Ascending aorta (tissue), 2 donors: ENCODE data around the gene SUPT3H. TPM values are rescaled to one million over a fixed set of nuclear protein-coding genes. Genes with fewer than 3 reads are reported as not detected.

Source experiments
- DNase-seq, 2 donors: peaks; one replicate each; pipeline ENCODE4 v3.0.0-alpha.2; 2019; ENCODE audit warnings: low spot score in 2 of 2
- H3K27ac ChIP-seq, 2 donors: fragments of 200-600 bp; sonication (generic); one replicate each; pipeline ENCODE4 v1.5.1; 2016 to 2017; ENCODE audit warnings: mild to moderate bottlenecking in 1 of 2
- H3K27me3 ChIP-seq: fragments of 200-600 bp; sonication (generic); one replicate; pipeline ENCODE4 v1.5.1; 2017
- H3K36me3 ChIP-seq, 2 donors: fragments of 200-600 bp; sonication (generic); one replicate each; pipeline ENCODE4 v1.5.1; 2016
- H3K4me1 ChIP-seq, 2 donors: fragments of 200-600 bp; sonication (generic); one replicate each; pipeline ENCODE4 v1.5.1; 2016 to 2017; ENCODE audit warnings: mild to moderate bottlenecking in 1 of 2
- H3K4me3 ChIP-seq, 2 donors: fragments of 200-600 bp; sonication (generic); one replicate each; pipeline ENCODE4 v1.5.1; 2016 to 2017; ENCODE audit warnings: mild to moderate bottlenecking in 1 of 2
- H3K9me3 ChIP-seq, 2 donors: fragments of 200-600 bp; sonication (generic); one replicate each; pipeline ENCODE4 v1.5.1; 2016
- intact Hi-C: fragments of 100-400 bp; cut with DNase I; formaldehyde crosslinking; loops from one replicate; pipeline ENCODE4 v1.15.1; 2023
- total RNA-seq: library from RNA; depleted of rRNA; stranded (reverse); fragments of >200 nt; gene quantifications from one replicate; pipeline ENCODE4 v1.1.0, GENCODE V29; 2016
- TF ChIP-seq, protein P1 (sequence below), 3 experiments: fragments of 200-600 bp in 2 of 3; fragments of 450-650 bp in 1 of 3; sonication (generic) in 2 of 3; IDR thresholded peaks; one replicate each; pipeline ENCODE4 v1.5.1; 2016 to 2019; ENCODE audit warnings: antibody characterized with exemption in 3 of 3, mild to moderate bottlenecking in 1 of 3, moderate library complexity in 1 of 3

SUPT3H gene
- total RNA-seq, 1 donor from 2014 or later = not detected

DNA sequence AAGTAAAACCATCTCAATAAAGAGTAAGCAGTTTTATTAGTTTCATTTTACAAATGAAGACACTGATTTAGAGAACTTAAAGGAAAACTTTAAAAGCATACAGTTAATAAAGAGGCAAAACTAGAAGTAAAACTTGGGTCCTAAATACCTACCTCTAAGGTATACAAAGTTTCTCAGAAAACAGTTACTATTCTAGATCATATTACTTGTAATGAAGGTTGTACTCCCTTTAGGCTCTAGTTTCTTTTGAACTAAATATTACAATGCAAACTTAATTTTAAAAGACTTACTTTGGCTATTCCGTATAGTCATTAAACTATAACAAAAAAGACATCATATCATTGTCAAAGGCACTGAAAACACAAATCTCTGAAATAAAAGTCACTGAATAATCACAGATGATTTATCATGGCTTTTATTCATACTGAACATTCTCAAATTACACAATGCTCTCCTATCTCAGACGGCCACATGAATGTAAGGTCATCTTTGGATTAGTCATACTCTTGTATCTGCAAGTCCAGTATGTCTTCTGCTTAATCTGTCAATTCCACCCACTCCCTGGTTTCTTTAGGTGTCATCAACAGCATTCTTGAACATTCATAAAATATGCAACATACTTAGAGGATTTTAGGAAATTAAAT, 411.2 kb downstream of the SUPT3H start:
- Histone ChIP-seq H3K27ac (no peak overlapping the region), H3K4me1 (no peaks in the 10 kb centered on the region), H3K4me3 (no peak overlapping the region), H3K9me3 (no peaks in the 10 kb centered on the region), H3K27me3 (no peaks in the 10 kb centered on the region), H3K36me3 (no peaks in the 10 kb centered on the region)
- DNase-seq = no peak
- TF ChIP-seq, protein P1, sequence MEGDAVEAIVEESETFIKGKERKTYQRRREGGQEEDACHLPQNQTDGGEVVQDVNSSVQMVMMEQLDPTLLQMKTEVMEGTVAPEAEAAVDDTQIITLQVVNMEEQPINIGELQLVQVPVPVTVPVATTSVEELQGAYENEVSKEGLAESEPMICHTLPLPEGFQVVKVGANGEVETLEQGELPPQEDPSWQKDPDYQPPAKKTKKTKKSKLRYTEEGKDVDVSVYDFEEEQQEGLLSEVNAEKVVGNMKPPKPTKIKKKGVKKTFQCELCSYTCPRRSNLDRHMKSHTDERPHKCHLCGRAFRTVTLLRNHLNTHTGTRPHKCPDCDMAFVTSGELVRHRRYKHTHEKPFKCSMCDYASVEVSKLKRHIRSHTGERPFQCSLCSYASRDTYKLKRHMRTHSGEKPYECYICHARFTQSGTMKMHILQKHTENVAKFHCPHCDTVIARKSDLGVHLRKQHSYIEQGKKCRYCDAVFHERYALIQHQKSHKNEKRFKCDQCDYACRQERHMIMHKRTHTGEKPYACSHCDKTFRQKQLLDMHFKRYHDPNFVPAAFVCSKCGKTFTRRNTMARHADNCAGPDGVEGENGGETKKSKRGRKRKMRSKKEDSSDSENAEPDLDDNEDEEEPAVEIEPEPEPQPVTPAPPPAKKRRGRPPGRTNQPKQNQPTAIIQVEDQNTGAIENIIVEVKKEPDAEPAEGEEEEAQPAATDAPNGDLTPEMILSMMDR (IDR thresholded peaks at IDR 0.05) = no peak
- intact Hi-C loops = no loop called here

DNA sequence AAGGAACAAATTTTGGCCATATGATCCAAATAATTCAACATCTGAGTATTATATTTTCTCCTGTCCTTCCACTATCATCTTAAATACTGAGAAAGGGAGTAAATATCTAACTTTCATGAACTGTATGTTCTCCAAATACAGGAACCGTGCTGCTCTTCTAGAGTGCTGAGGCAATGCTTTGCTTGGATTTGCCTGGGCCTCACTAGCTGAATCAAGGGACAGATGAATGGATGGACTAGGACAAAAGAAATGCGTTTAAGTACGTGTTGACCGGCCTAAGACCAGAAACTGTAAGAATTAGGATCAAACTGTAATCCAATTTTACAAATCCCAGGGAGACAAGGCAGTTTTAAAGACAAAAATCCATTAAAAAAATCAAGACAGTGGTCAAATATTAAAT, 412.0 kb downstream of the SUPT3H start:
- DNase-seq = no peak
- H3K27me3 ChIP-seq = no peaks in the 10 kb centered on the region
- TF ChIP-seq, protein P1 (IDR thresholded peaks at IDR 0.05) = no peak
- H3K36me3 ChIP-seq = no peaks in the 10 kb centered on the region
- H3K4me3 ChIP-seq = no peak overlapping the region
- no peaks in the 10 kb centered on the region for H3K4me1 ChIP-seq
- intact Hi-C loops = no loop called here
- H3K9me3 ChIP-seq = no peaks in the 10 kb centered on the region
- no peak overlapping the region for H3K27ac ChIP-seq

DNA sequence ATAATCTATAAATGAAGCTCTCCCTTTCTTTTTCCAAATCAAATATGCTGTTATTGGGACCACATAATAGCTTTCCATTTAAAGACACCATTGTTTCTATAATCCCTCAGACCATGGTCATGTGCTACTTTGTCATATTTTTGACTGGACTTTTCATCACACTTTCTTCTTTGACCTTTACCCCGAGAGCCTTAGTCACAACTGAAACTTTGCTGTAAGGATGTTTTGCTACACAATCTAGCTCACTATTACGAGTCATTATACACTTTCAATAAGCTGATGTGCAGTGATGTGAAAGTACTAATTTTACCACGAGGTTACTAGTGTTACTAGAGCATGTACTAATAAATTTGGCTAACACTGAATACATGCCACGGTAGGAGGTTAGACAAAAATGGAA, 416.8 kb downstream of the SUPT3H start:
- Histone ChIP-seq H3K36me3 (no peaks in the 10 kb centered on the region), H3K27ac (no peak overlapping the region)
- TF ChIP-seq, protein P1 (IDR thresholded peaks at IDR 0.05) = no peak

DNA sequence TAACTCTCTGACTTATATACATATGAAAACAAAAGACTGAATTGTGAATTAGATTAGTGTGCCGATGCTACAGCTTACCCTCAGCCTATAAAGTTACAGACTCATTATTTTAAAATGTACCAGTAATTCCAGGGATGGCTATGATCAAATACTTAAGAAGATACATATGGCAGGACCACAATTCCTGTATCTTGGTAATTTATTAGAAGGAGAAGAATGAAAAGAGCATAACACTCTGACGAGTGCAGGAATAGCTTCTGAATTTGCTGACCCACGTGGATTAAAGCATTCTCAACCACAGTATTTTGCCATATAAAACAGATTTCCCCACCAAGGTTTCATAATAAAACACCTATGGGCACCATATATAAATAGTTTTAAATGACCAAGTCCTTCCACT, 418.1 kb downstream of the SUPT3H start:
- H3K27ac ChIP-seq = no peak overlapping the region
- DNase-seq = no peak
- no peaks in the 10 kb centered on the region for H3K36me3 ChIP-seq
- H3K4me1 ChIP-seq = no peaks in the 10 kb centered on the region
- TF ChIP-seq, protein P1 (IDR thresholded peaks at IDR 0.05) = no peak
- intact Hi-C loops = no loop called here
- H3K4me3 ChIP-seq = no peak overlapping the region
- H3K27me3 ChIP-seq = no peaks in the 10 kb centered on the region
- no peaks in the 10 kb centered on the region for H3K9me3 ChIP-seq

More for the DNA sequence above, 416.8 kb downstream of the SUPT3H start:
- intact Hi-C loops = no loop called here
- H3K27me3 ChIP-seq = no peaks in the 10 kb centered on the region
- no peaks in the 10 kb centered on the region for H3K9me3 ChIP-seq
- no peak overlapping the region for H3K4me3 ChIP-seq
- DNase-seq = no peak
- no peaks in the 10 kb centered on the region for H3K4me1 ChIP-seq

DNA sequence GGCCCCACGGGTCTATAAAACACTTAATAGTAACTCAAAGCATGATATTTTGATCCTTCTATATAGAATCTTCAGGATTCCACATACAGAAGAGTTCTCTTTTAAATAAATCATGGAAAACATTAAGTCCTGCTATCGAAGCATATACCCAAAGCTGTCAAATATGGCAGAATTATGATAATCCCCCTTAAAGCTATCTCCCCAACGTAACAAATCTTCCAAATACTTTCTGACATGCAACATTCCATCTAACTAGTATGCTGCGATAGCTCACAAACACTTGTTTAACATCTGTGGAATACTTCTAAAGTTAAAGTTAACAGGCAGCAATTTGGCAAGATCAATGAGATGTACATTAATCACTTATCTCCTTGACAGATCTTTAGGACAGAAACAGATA, 420.6 kb downstream of the SUPT3H start:
- no peaks in the 10 kb centered on the region for H3K9me3 ChIP-seq
- H3K27me3 ChIP-seq = no peaks in the 10 kb centered on the region
- TF ChIP-seq, protein P1 (IDR thresholded peaks at IDR 0.05) = no peak
- no peak overlapping the region for H3K27ac ChIP-seq
- no peak overlapping the region for H3K4me3 ChIP-seq
- intact Hi-C loops = no loop called here
- no peak for DNase-seq
- no peaks in the 10 kb centered on the region for H3K4me1 ChIP-seq
- H3K36me3 ChIP-seq = peaks cover 0 to 8% of the 10 kb centered on the region in 2 donors

DNA sequence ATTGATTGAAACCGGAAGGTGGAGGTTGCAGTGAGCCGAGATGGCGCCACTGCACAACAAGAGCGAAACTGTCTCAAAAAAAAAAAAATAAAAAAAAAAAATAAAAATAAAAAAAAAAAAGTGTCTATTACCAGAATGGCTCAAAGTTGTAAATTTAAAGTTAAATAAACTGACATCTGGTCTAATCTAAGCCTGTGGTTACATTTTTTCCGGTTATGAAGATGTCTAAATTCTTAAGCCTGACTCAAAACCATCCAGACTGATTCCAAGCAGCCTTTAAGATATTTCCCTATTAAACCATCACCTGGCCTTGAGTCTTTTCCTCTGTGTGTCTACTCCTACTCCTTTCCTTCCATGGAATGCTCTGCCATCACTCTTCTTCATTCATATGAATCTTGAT, 421.3 kb downstream of the SUPT3H start:
- Histone ChIP-seq H3K27ac (no peak overlapping the region), H3K4me1 (no peaks in the 10 kb centered on the region), H3K36me3 (peaks cover 0 to 12% of the 10 kb centered on the region in 2 donors), H3K27me3 (no peaks in the 10 kb centered on the region), H3K9me3 (no peaks in the 10 kb centered on the region), H3K4me3 (no peak overlapping the region)
- no peak for DNase-seq
- TF ChIP-seq, protein P1 (IDR thresholded peaks at IDR 0.05) = no peak
- intact Hi-C loops = no loop called here
